Breast epithelium (tissue), 3 donors: ENCODE data around the gene DUS2.

Experiments used
- CTCF ChIP-seq, 3 donors: fragments of 450-650 bp; IDR thresholded peaks; one replicate each; pipeline ENCODE4 v1.5.1; 2016 to 2017; ENCODE audit warnings: antibody characterized with exemption in 3 of 3, mild to moderate bottlenecking in 3 of 3, moderate library complexity in 3 of 3
- POLR2A ChIP-seq: fragments of 450-650 bp; IDR thresholded peaks from one replicate; pipeline ENCODE4 v1.6.1; 2016; ENCODE audit warnings: antibody characterized with exemption, mild to moderate bottlenecking, moderate library complexity
- POLR2AphosphoS5 ChIP-seq, 3 donors: sonication (generic); formaldehyde crosslinking; IDR thresholded peaks; one replicate each; pipeline ENCODE4 v1.6.1; 2017; ENCODE audit warnings: antibody characterized with exemption in 3 of 3

GRCh38 chr16:68111379-68111778, 88.3 kb downstream of the DUS2 start:
- TF ChIP-seq POLR2AphosphoS5 (IDR thresholded peaks at IDR 0.05) (no peak), POLR2A (no peak), CTCF (IDR thresholded peaks at IDR 0.05) (no peak)
